HEK293T (cell line): ENCODE results near the gene STH.

ENCODE experiments used
- BHLHE40 ChIP-seq: fragments of 450-650 bp; IDR thresholded peaks from 2 replicates; pipeline ENCODE4 v1.6.1; 2016; ENCODE audit warnings: mild to moderate bottlenecking, moderate library complexity, borderline replicate concordance
- ELF4 ChIP-seq: fragments of 450-650 bp; IDR thresholded peaks from 2 replicates; pipeline ENCODE4 v1.6.1; 2017; ENCODE audit warnings: antibody characterized with exemption
- FOXA1 ChIP-seq: fragments of 450-650 bp; IDR thresholded peaks from 2 replicates; pipeline ENCODE4 v1.6.1; 2016; ENCODE audit warnings: mild to moderate bottlenecking
- FOXK2 ChIP-seq: fragments of 450-650 bp; IDR thresholded peaks from 2 replicates; pipeline ENCODE4 v1.6.1; 2016; ENCODE audit warnings: mild to moderate bottlenecking
- FOXM1 ChIP-seq: fragments of 450-650 bp; IDR thresholded peaks from 2 replicates; pipeline ENCODE4 v1.6.1; 2017; ENCODE audit warnings: mild to moderate bottlenecking, borderline replicate concordance
- HDGF ChIP-seq: fragments of 450-650 bp; IDR thresholded peaks from 2 replicates; pipeline ENCODE4 v1.6.1; 2017; ENCODE audit warnings: antibody characterized with exemption, borderline replicate concordance
- NFRKB ChIP-seq: fragments of 450-650 bp; IDR thresholded peaks from 2 replicates; pipeline ENCODE4 v1.6.1; 2016; ENCODE audit warnings: mild to moderate bottlenecking, moderate library complexity
- SP1 ChIP-seq: fragments of 450-650 bp; IDR thresholded peaks from 2 replicates; pipeline ENCODE4 v1.6.1; 2017

DNA sequence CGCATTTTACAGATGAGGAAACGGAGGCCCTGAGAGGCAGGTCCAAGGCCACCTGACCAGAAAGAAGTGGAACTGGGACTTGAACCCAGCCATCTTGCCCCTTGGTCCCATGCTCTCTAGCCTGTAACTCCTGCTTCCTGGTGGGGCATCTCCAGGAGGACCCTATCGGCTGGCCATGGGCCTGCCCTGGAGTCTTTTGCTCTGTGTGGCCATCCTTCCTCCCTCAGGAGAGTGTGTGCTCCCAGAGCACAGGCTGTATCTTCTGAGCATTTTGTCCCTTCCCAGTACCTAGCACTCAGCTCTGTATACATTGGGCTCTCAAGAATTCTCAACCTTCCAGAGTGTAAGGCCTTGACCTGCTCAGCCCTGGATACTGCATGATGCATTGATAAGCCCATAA, 28.4 kb upstream of the STH start:
- TF ChIP-seq NFRKB (no peak), FOXA1 (no peak), FOXK2 (no peak), BHLHE40 (no peak), HDGF (no peak), FOXM1 (no peak), SP1 (no peak), ELF4 (no peak)
